Osteoblast (primary cell): ENCODE data around the gene TMEM141. TPM values are rescaled to one million over a fixed set of nuclear protein-coding genes. Genes with fewer than 3 reads are reported as not detected.
"Not testable (repeated sequence)": the region's sequence is repeated elsewhere in the genome, so short reads cannot be mapped to it uniquely, and the experiment has no call there.

Experiments
- DNase-seq: peaks from one replicate; pipeline ENCODE4 v3.0.0; 2011; ENCODE audit warnings: low spot score, mixed read lengths; ENCODE audit not compliant: insufficient read length; ENCODE audit errors: missing footprints
- H2AFZ ChIP-seq: 2 replicates; pipeline ENCODE4 v1.6.0; 2011; ENCODE audit warnings: mild to moderate bottlenecking, low read length
- H3K27ac ChIP-seq: 2 replicates; pipeline ENCODE4 v1.5.1; 2011; ENCODE audit warnings: mild to moderate bottlenecking, low read depth, low read length, moderate library complexity
- H3K27me3 ChIP-seq: 2 replicates; pipeline ENCODE4 v1.6.0; 2012; ENCODE audit warnings: mild to moderate bottlenecking, control low read depth, inconsistent platforms, low read length, moderate library complexity; ENCODE audit not compliant: insufficient read depth
- H3K36me3 ChIP-seq: 2 replicates; pipeline ENCODE4 v1.5.1; 2011; ENCODE audit warnings: mild to moderate bottlenecking, low read length, control low read depth, moderate library complexity; ENCODE audit not compliant: insufficient read depth
- H3K4me1 ChIP-seq: 2 replicates; pipeline ENCODE4 v1.5.1; 2011; ENCODE audit warnings: mild to moderate bottlenecking, low read length, control low read depth, moderate library complexity; ENCODE audit not compliant: insufficient read depth
- H3K4me2 ChIP-seq: 2 replicates; pipeline ENCODE4 v1.6.0; 2011; ENCODE audit warnings: mild to moderate bottlenecking, low read length; ENCODE audit not compliant: insufficient read depth
- H3K4me3 ChIP-seq: fragments of 200-600 bp; sonication (generic); 3 replicates; pipeline ENCODE4 v1.5.1; 2012; ENCODE audit warnings: mild to moderate bottlenecking, low read length, inconsistent platforms; ENCODE audit not compliant: insufficient read depth
- H3K79me2 ChIP-seq: 2 replicates; pipeline ENCODE4 v1.6.0; 2012; ENCODE audit warnings: mild to moderate bottlenecking, low read length, control low read depth, inconsistent platforms; ENCODE audit not compliant: insufficient read depth
- H3K9me3 ChIP-seq: 2 replicates; pipeline ENCODE4 v1.5.1; 2011; ENCODE audit warnings: low read depth, low read length, control low read depth
- H4K20me1 ChIP-seq: 2 replicates; pipeline ENCODE4 v1.6.0; 2012; ENCODE audit warnings: mild to moderate bottlenecking, low read length, control low read depth; ENCODE audit not compliant: insufficient read depth
- CTCF ChIP-seq: IDR thresholded peaks from 2 replicates; pipeline ENCODE4 v1.5.1; 2011; ENCODE audit warnings: mild to moderate bottlenecking, low read depth, low read length, moderate library complexity; ENCODE audit errors: extremely low read depth
- total RNA-seq: library from RNA; depleted of rRNA; stranded (reverse); fragments of >200 nt; gene quantifications from 2 replicates; pipeline ENCODE4 v1.2.3, GENCODE V29; 2012

TMEM141 gene
- total RNA-seq, 1 donor = 39.8 TPM

- Histone ChIP-seq H3K4me1 (peaks cover 15% of the 10 kb centered on the region), H2AFZ (no peak overlapping the region), H3K27ac (no peak overlapping the region), H3K36me3 (peaks cover 6% of the 10 kb centered on the region), H3K4me3 (no peak overlapping the region), H4K20me1 (peaks cover 18% of the 10 kb centered on the region), H3K4me2 (no peak overlapping the region), H3K27me3 (peaks cover 21% of the 10 kb centered on the region), H3K79me2 (peaks cover 11% of the 10 kb centered on the region), H3K9me3 (no peaks in the 10 kb centered on the region)
- TF ChIP-seq CTCF = no peak
- DNase-seq = peak; percentile 42
These were observed 2.2 kb downstream of the TMEM141 start for GRCh38 chr9:136793086-136793946.

GRCh38 chr9:136794281-136794999, 3.3 kb downstream of the TMEM141 start:
- Histone ChIP-seq H3K4me1 (peaks cover 15% of the 10 kb centered on the region), H3K79me2 (peaks cover 11% of the 10 kb centered on the region), H3K4me3 (no peak overlapping the region), H4K20me1 (peaks cover 18% of the 10 kb centered on the region), H3K27ac (no peak overlapping the region), H3K36me3 (peaks cover 6% of the 10 kb centered on the region), H3K4me2 (no peak overlapping the region), H3K27me3 (peaks cover 32% of the 10 kb centered on the region), H2AFZ (no peak overlapping the region), H3K9me3 (no peaks in the 10 kb centered on the region)
- TF ChIP-seq CTCF = no peak
- DNase-seq = peak; percentile 59

GRCh38 chr9:136795000-136795348, 3.8 kb downstream of the TMEM141 start:
- Histone ChIP-seq H3K27me3 (peaks cover 37% of the 10 kb centered on the region), H3K9me3 (no peaks in the 10 kb centered on the region), H3K4me1 (peaks cover 15% of the 10 kb centered on the region), H3K27ac (no peak overlapping the region), H4K20me1 (peaks cover 18% of the 10 kb centered on the region), H2AFZ (no peak overlapping the region), H3K36me3 (peaks cover 6% of the 10 kb centered on the region), H3K4me2 (no peak overlapping the region), H3K79me2 (peaks cover 11% of the 10 kb centered on the region), H3K4me3 (no peak overlapping the region)
- TF ChIP-seq CTCF = no peak
- DNase-seq = no peak

- Histone ChIP-seq H2AFZ (no peak within 1 kb of the TSS), H3K4me3 (no peak within 1 kb of the TSS), H3K4me2 (no peak within 1 kb of the TSS), H3K9me3 (no peaks in the 10 kb centered on the region), H3K4me1 (peaks cover 11% of the 10 kb centered on the region), H3K36me3 (peaks cover 6% of the 10 kb centered on the region), H3K79me2 (peaks cover 9% of the 10 kb centered on the region), H3K27ac (no peak within 1 kb of the TSS), H4K20me1 (peaks cover 18% of the 10 kb centered on the region), H3K27me3 (peaks cover 49% of the 10 kb centered on the region)
- TF ChIP-seq CTCF = no peak
- no peak for DNase-seq
These were observed 5.2 kb downstream of the TMEM141 start, which contains the start of gene CCDC183 for GRCh38 chr9:136796238-136796774. Gene CCDC183, plus strand, starts transcription at chr9:136796338. Its CDS starts 60 bp downstream, at chr9:136796398.

GRCh38 chr9:136796775-136797347, 5.7 kb downstream of the TMEM141 start:
- H2AFZ ChIP-seq, H3K27ac ChIP-seq, H3K4me3 ChIP-seq, H3K4me1 ChIP-seq, H3K79me2 ChIP-seq, H3K4me2 ChIP-seq, H3K9me3 ChIP-seq, H3K36me3 ChIP-seq, DNase-seq: not testable (repeated sequence)
- peaks cover 18% of the 10 kb centered on the region for H4K20me1 ChIP-seq
- H3K27me3 ChIP-seq = peaks cover 55% of the 10 kb centered on the region
